IMR-90 (cell line): ENCODE measurements around the gene B4GALT1.
"Not testable (repeated sequence)": the region's sequence is repeated elsewhere in the genome, so short reads cannot be mapped to it uniquely, and the experiment has no call there.

Experiments used
- BHLHE40 ChIP-seq: fragments of 150-350 bp; IDR thresholded peaks from 2 replicates; pipeline ENCODE4 v1.6.1; 2016; ENCODE audit warnings: mild to moderate bottlenecking, low read depth, low read length
- CEBPB ChIP-seq: IDR thresholded peaks from 2 replicates; pipeline ENCODE4 v1.6.1; 2012; ENCODE audit warnings: low read depth, low read length, improper control_type of control experiment
- CHD1 ChIP-seq: IDR thresholded peaks from 2 replicates; pipeline ENCODE4 v1.6.1; 2012; ENCODE audit warnings: low read depth, low read length, improper control_type of control experiment
- NFE2L2 ChIP-seq: fragments of 150-350 bp; IDR thresholded peaks from 2 replicates; pipeline ENCODE4 v1.6.1; 2016; ENCODE audit warnings: low read depth, mild to moderate bottlenecking, low read length
- POLR2A ChIP-seq: IDR thresholded peaks from 2 replicates; pipeline ENCODE4 v1.6.1; 2012; ENCODE audit warnings: mild to moderate bottlenecking, low read depth, low read length
- RAD21 ChIP-seq: IDR thresholded peaks from 2 replicates; pipeline ENCODE4 v1.6.1; 2012; ENCODE audit warnings: low read length, improper control_type of control experiment
- TF ChIP-seq, protein P1 (sequence below): conservative IDR thresholded peaks from 2 replicates; pipeline ENCODE4 v1.5.1; 2012; ENCODE audit warnings: mild to moderate bottlenecking, low read depth, low read length, improper control_type of control experiment
- TF ChIP-seq, protein P2 (sequence below): fragments of 150-350 bp; IDR thresholded peaks from 2 replicates; pipeline ENCODE4 v1.6.1; 2016; ENCODE audit warnings: low read depth, mild to moderate bottlenecking, low read length, moderate library complexity, borderline replicate concordance
- TF ChIP-seq, protein P3 (sequence below): fragments of 150-350 bp; IDR thresholded peaks from 2 replicates; pipeline ENCODE4 v1.6.1; 2017; ENCODE audit warnings: mild to moderate bottlenecking, antibody characterized with exemption, low read length, low read depth

DNA sequence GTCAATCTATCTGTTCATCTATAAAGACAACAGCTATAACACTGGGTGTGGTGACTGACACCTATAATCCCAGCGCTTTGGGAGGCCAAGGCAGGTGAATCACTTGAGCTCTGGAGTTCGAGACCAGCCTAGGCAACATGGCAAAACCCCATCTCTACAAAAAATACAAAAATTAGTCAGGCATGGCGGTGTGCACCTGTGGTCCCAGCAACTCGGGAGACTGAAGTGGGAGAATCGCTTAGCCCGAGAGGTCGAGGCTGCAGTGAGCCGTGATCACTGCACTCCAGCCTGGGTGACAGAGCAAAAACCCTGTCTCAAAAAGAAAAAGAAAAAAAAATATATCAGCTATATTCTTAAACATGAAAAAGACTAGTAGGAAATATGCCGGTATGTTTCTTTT lies 6.7 kb downstream of the B4GALT1 start:
- TF ChIP-seq, protein P1, sequence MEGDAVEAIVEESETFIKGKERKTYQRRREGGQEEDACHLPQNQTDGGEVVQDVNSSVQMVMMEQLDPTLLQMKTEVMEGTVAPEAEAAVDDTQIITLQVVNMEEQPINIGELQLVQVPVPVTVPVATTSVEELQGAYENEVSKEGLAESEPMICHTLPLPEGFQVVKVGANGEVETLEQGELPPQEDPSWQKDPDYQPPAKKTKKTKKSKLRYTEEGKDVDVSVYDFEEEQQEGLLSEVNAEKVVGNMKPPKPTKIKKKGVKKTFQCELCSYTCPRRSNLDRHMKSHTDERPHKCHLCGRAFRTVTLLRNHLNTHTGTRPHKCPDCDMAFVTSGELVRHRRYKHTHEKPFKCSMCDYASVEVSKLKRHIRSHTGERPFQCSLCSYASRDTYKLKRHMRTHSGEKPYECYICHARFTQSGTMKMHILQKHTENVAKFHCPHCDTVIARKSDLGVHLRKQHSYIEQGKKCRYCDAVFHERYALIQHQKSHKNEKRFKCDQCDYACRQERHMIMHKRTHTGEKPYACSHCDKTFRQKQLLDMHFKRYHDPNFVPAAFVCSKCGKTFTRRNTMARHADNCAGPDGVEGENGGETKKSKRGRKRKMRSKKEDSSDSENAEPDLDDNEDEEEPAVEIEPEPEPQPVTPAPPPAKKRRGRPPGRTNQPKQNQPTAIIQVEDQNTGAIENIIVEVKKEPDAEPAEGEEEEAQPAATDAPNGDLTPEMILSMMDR = not testable (repeated sequence)
- TF ChIP-seq, protein P2, sequence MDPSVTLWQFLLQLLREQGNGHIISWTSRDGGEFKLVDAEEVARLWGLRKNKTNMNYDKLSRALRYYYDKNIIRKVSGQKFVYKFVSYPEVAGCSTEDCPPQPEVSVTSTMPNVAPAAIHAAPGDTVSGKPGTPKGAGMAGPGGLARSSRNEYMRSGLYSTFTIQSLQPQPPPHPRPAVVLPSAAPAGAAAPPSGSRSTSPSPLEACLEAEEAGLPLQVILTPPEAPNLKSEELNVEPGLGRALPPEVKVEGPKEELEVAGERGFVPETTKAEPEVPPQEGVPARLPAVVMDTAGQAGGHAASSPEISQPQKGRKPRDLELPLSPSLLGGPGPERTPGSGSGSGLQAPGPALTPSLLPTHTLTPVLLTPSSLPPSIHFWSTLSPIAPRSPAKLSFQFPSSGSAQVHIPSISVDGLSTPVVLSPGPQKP = not testable (repeated sequence)
- not testable (repeated sequence) for TF ChIP-seq NFE2L2, CHD1, CEBPB, RAD21, POLR2A, BHLHE40
- TF ChIP-seq, protein P3, sequence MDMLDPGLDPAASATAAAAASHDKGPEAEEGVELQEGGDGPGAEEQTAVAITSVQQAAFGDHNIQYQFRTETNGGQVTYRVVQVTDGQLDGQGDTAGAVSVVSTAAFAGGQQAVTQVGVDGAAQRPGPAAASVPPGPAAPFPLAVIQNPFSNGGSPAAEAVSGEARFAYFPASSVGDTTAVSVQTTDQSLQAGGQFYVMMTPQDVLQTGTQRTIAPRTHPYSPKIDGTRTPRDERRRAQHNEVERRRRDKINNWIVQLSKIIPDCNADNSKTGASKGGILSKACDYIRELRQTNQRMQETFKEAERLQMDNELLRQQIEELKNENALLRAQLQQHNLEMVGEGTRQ = not testable (repeated sequence)
